ENCODE results near the gene FABP3. TPM values are rescaled to one million over a fixed set of nuclear protein-coding genes. Genes with fewer than 3 reads are reported as not detected.

Gene FABP3
- total RNA-seq, 1 donor from 2014 or later: 4.6 TPM

GRCh38 chr1:31370021-31370420 lies 2.9 kb downstream of the FABP3 start:
- Mint-ChIP-seq H3K4me3 (no peak overlapping the region), H3K27me3 (ENCODE audit: low read depth) (no peaks in the 10 kb centered on the region), H3K9me3 (no peaks in the 10 kb centered on the region), H3K27ac (no peak overlapping the region), H3K4me1 (peaks cover 23% of the 10 kb centered on the region), H3K36me3 (peaks cover 9% of the 10 kb centered on the region)
- no peak for TF ChIP-seq CTCF (IDR thresholded peaks at IDR 0.05; ENCODE audit: unreplicated experiment)
- no peak for DNase-seq (ENCODE audit: low spot score in 2 of 2, unreplicated experiment in 2 of 2)

DNA sequence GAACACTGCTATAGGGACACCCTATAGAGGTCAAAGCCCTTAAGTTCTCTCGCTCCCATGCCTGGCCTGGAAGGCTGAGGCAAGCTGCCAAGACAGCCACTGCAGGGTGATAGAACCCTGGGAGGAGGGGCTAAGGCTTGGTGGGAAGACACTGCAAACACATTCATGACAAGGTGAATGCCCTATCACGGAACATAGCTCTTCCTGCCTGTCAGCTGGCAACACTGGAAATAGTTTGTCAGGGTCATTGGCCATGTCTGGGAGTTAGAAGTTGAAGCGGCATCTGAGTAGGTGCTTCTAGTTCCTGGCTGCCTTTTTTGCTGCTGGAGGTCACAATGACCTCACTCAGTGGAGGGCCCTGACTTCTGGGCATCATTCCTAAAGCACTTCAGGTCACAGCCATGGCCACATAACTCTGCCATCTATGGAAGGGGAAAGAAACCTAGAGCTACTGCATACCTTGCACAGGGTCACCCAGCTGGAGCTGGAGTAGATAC lies 4.2 kb downstream of the FABP3 start:
- no peaks in the 10 kb centered on the region for H3K9me3 Mint-ChIP-seq
- no peak overlapping the region for H3K27ac Mint-ChIP-seq
- H3K27me3 Mint-ChIP-seq (ENCODE audit: low read depth): no peaks in the 10 kb centered on the region
- no peak overlapping the region for H3K4me3 Mint-ChIP-seq
- no peak for DNase-seq (ENCODE audit: low spot score in 2 of 2, unreplicated experiment in 2 of 2)
- peaks cover 18% of the 10 kb centered on the region for H3K36me3 Mint-ChIP-seq
- TF ChIP-seq CTCF (IDR thresholded peaks at IDR 0.05; ENCODE audit: unreplicated experiment): no peak
- H3K4me1 Mint-ChIP-seq: peaks cover 18% of the 10 kb centered on the region

DNA sequence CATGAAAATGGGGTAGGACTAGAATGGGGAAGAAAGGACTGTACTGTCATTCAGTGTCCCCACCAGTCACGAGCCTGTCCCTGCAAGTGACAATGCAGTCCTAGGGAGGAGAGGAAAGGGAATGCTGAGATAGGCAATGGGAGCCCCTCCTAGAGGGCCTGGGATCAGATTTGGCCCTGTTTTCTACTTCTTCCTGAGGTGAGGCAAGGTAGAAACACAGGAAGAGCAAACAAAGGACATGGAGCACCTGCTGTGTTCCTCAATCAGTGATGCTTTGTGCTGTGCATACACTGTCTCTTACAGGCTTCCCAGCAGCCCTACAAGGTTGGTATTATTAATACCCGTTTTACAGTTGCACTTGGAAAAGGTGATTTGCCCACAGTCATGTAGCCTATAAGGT lies 6.1 kb downstream of the FABP3 start:
- Mint-ChIP-seq H3K4me1 (peaks cover 4% of the 10 kb centered on the region), H3K4me3 (no peak overlapping the region), H3K27me3 (ENCODE audit: low read depth) (no peaks in the 10 kb centered on the region), H3K9me3 (no peaks in the 10 kb centered on the region), H3K36me3 (peaks cover 18% of the 10 kb centered on the region), H3K27ac (no peak overlapping the region)
- TF ChIP-seq CTCF (IDR thresholded peaks at IDR 0.05; ENCODE audit: unreplicated experiment): no peak
- DNase-seq (ENCODE audit: low spot score in 2 of 2, unreplicated experiment in 2 of 2): no peak

DNA sequence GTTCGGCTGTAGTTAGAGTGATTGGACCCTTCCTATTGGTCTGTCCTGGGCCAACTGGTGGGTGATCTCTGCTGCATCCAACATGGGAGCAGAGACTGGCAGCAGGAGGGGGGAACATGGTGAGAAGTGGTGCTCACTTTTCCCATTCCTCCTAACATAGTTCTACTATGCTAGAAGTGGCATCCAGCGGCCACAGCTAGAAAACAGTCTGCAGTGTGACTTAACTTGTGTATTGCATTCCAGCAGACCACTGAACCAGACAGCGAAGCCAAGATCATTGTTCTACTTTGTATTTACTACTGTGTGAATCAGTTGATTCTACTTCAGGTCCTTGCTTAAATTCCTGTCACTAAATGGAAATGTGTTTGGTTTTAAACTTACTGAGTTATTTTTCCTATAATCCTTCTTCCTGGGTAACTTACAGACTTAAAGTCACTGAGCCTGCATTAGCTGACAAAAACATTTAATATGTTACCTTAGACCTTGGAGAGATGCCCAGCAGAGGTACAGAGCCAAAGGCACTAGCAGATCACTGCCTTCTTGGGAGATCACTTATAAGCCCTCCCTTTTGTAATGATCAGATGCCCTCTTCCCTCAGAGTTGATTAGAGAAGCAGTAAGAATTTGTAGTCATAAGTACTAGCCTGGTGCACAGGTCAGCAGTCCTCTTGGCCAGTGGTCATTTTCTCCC lies 8.2 kb downstream of the FABP3 start:
- no peak overlapping the region for H3K27ac Mint-ChIP-seq
- peak in 1 of 2 experiments; percentile 7 for DNase-seq (ENCODE audit: low spot score in 2 of 2, unreplicated experiment in 2 of 2)
- no peak for TF ChIP-seq CTCF (IDR thresholded peaks at IDR 0.05; ENCODE audit: unreplicated experiment)
- H3K4me3 Mint-ChIP-seq: no peak overlapping the region
- no peaks in the 10 kb centered on the region for H3K27me3 Mint-ChIP-seq (ENCODE audit: low read depth)
- no peaks in the 10 kb centered on the region for H3K4me1 Mint-ChIP-seq
- H3K36me3 Mint-ChIP-seq: peaks cover 22% of the 10 kb centered on the region
- no peaks in the 10 kb centered on the region for H3K9me3 Mint-ChIP-seq

GRCh38 chr1:31362032-31362431 lies 10.8 kb downstream of the FABP3 start:
- Mint-ChIP-seq H3K4me3 (no peak overlapping the region), H3K4me1 (no peaks in the 10 kb centered on the region), H3K36me3 (peaks cover 33% of the 10 kb centered on the region), H3K27me3 (ENCODE audit: low read depth) (no peaks in the 10 kb centered on the region), H3K9me3 (no peaks in the 10 kb centered on the region), H3K27ac (no peak overlapping the region)
- no peak for TF ChIP-seq CTCF (IDR thresholded peaks at IDR 0.05; ENCODE audit: unreplicated experiment)
- DNase-seq (ENCODE audit: low spot score in 2 of 2, unreplicated experiment in 2 of 2): no peak
